MM.1S (cell line): ENCODE data around the gene INSR.

Experiments
- CTCF ChIP-seq: fragments of 300-600 bp; sonication (generic); IDR thresholded peaks from 2 replicates; pipeline ENCODE4 v1.5.1; 2016; ENCODE audit warnings: antibody characterized with exemption, low read length, mixed read lengths
- EZH2 ChIP-seq: fragments of 300-600 bp; sonication (generic); optimal IDR thresholded peaks from 2 replicates; pipeline ENCODE3; 2017; ENCODE audit warnings: low read depth, mild to moderate bottlenecking, antibody characterized with exemption, low read length, mixed read lengths

- no peak for TF ChIP-seq CTCF
- no peak for TF ChIP-seq EZH2
Observed at GRCh38 chr19:7297742-7298141, 3.5 kb upstream of the INSR start.
